Spleen (tissue), 11 donors: ENCODE results near the gene SRSF6. TPM values are rescaled to one million over a fixed set of nuclear protein-coding genes. Genes with fewer than 3 reads are reported as not detected.

Experiments
- DNase-seq: peaks from one replicate; pipeline ENCODE4 v3.0.0-alpha.2; 2020
- H3K27ac ChIP-seq, 8 donors: fragments of 200-600 bp; sonication (generic) in 7 of 8; 1 replicate in 4 of 8; 2 replicates in 4 of 8; pipeline versions ENCODE4 v1.5.0 to v1.8.0; 2016 to 2021; ENCODE audit warnings: inconsistent platforms in 4 of 8, mild to moderate bottlenecking in 4 of 8, moderate library complexity in 1 of 8
- H3K27me3 ChIP-seq, 7 donors: fragments of 200-600 bp; sonication (generic) in 6 of 7; replicated peaks in 1 of 7; 1 replicate in 4 of 7; 2 replicates in 3 of 7; pipeline versions ENCODE4 v1.5.0 to v1.8.0; 2016 to 2021; ENCODE audit warnings: inconsistent platforms in 3 of 7, mild to moderate bottlenecking in 1 of 7
- H3K36me3 ChIP-seq, 6 donors: fragments of 200-600 bp; sonication (generic) in 5 of 6; 1 replicate in 4 of 6; 2 replicates in 2 of 6; pipeline versions ENCODE4 v1.5.0 to v1.8.0; 2016 to 2021; ENCODE audit warnings: inconsistent platforms in 2 of 6
- H3K4me1 ChIP-seq, 6 donors: fragments of 200-600 bp; sonication (generic) in 5 of 6; 1 replicate in 3 of 6; 2 replicates in 3 of 6; pipeline versions ENCODE4 v1.5.0 to v1.8.0; 2016 to 2021; ENCODE audit warnings: inconsistent platforms in 3 of 6
- H3K4me3 ChIP-seq, 8 donors: fragments of 200-600 bp; sonication (generic) in 7 of 8; 1 replicate in 4 of 8; 2 replicates in 4 of 8; pipeline versions ENCODE4 v1.5.0 to v1.8.0; 2016 to 2021; ENCODE audit warnings: inconsistent platforms in 4 of 8, mild to moderate bottlenecking in 4 of 8, moderate library complexity in 2 of 8
- H3K9me3 ChIP-seq, 8 donors: fragments of 200-600 bp; sonication (generic) in 7 of 8; 1 replicate in 4 of 8; 2 replicates in 4 of 8; pipeline versions ENCODE4 v1.5.0 to v1.8.0; 2016 to 2021; ENCODE audit warnings: inconsistent platforms in 4 of 8
- POLR2A ChIP-seq, 3 donors: fragments of 450-650 bp; IDR thresholded peaks; one replicate each; pipeline ENCODE4 v1.5.1; 2017; ENCODE audit warnings: antibody characterized with exemption in 3 of 3, mild to moderate bottlenecking in 1 of 3
- POLR2AphosphoS5 ChIP-seq, 3 donors: sonication (generic); formaldehyde crosslinking; IDR thresholded peaks; one replicate each; pipeline ENCODE4 v1.5.1; 2017; ENCODE audit warnings: antibody characterized with exemption in 3 of 3
- WGBS, 5 donors: extraction: QIAGEN DNeasy Blood & Tissue Kit in 3 of 5; methylation state at CpG; one replicate each; pipeline versions ENCODE4 v1.1.5 to v1.1.7; 2013 to 2018; 5-methylcytosine and 5-hydroxymethylcytosine counted together
- intact Hi-C: fragments of 100-400 bp; cut with DNase I; formaldehyde crosslinking; loops from one replicate; pipeline ENCODE4 v1.15.0; 2023; ENCODE audit warnings: low total_unique reads
- polyA plus RNA-seq, 3 donors: library from polyadenylated mRNA; stranded (reverse); fragments of 200-250 nt; gene quantifications; one replicate each; pipeline ENCODE4 v1.2.1, GENCODE V29; 2013
- total RNA-seq, 7 donors: library from RNA; depleted of rRNA in 3 of 7; stranded (reverse); fragments of >200 nt in 3 of 7; fragmentation: NEBNext Ultra II Directional in 4 of 7; extraction: Animal tissue kit (Norgen Biotek cat#: 25700) in 4 of 7; gene quantifications; one replicate each; pipeline versions ENCODE4 v1.1.0 to v1.2.1, GENCODE V29; 2016 to 2021
- TF ChIP-seq, protein P1 (sequence below), 11 experiments: fragments of 200-600 bp in 7 of 11; fragments of 450-650 bp in 4 of 11; sonication (generic) in 4 of 11; IDR thresholded peaks in 8 of 11; conservative IDR thresholded peaks in 3 of 11; 1 replicate in 7 of 11; 2 replicates in 4 of 11; pipeline versions ENCODE4 v1.4.0 to v1.8.0; 2016 to 2021; ENCODE audit warnings: antibody characterized with exemption in 11 of 11, inconsistent platforms in 4 of 11, mild to moderate bottlenecking in 1 of 11
- donor health status: healthy with polysubstance abuse.
- donor health status: DM: no; HTN: no; CAD: no; lungs with moderate emphysema.
- donor health status: DM: no; HTN: no; CAD: no.
- donor health status: Bipolar disorder and iron deficiency.
- donor health status: healthy.
- donor health status: DM: no; HTN: no; CAD: no.
- donor health status: DM: yes; HTN: yes; CAD: no.

The SRSF6 gene
- total and polyA plus RNA-seq, 10 donors = 68.7 to 161 (median 98.6) TPM

DNA sequence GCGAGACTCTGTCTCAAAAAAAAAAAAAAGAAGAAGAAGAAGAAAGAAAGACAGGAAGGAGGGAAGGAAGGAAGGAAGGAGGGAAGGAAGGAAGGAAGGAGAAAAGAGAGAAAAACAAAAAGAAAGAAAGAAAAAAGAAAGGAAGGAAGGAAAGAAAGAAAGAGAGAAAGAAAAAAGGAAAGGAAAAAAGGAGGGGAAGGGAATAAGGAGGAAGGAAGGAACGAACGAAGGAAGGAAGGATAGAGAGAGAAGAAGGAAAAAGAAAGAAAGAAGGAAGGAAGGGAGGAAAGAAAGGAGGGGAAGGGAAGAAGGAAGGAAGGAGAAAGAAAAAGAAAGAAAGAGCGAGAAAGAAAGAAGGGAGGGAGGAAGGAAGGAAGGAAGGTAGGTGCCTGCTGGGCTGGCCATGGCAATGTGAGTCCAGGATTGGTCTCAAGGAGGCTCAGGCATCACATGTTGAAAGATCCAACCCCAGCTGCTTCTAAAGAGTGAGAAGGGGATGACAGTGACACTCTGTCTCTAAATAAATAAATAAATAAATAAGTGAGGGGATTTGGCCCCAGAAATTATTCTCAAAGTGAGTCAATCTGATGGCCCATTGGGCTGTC is 24.3 kb upstream of the SRSF6 start:
- H3K36me3 ChIP-seq = no peaks in the 10 kb centered on the region
- H3K4me3 ChIP-seq = no peak overlapping the region
- H3K4me1 ChIP-seq = no peaks in the 10 kb centered on the region
- TF ChIP-seq POLR2AphosphoS5 (IDR thresholded peaks at IDR 0.05) (no peak), POLR2A (IDR thresholded peaks at IDR 0.05) (no peak)
- TF ChIP-seq, protein P1, sequence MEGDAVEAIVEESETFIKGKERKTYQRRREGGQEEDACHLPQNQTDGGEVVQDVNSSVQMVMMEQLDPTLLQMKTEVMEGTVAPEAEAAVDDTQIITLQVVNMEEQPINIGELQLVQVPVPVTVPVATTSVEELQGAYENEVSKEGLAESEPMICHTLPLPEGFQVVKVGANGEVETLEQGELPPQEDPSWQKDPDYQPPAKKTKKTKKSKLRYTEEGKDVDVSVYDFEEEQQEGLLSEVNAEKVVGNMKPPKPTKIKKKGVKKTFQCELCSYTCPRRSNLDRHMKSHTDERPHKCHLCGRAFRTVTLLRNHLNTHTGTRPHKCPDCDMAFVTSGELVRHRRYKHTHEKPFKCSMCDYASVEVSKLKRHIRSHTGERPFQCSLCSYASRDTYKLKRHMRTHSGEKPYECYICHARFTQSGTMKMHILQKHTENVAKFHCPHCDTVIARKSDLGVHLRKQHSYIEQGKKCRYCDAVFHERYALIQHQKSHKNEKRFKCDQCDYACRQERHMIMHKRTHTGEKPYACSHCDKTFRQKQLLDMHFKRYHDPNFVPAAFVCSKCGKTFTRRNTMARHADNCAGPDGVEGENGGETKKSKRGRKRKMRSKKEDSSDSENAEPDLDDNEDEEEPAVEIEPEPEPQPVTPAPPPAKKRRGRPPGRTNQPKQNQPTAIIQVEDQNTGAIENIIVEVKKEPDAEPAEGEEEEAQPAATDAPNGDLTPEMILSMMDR (IDR thresholded peaks at IDR 0.05 in 8 of 11, conservative IDR thresholded peaks at IDR 0.05 in 3 of 11) = no peak
- no peak overlapping the region for H3K27ac ChIP-seq
- intact Hi-C loops = no loop called here
- H3K9me3 ChIP-seq = no peaks in the 10 kb centered on the region
- no peak for DNase-seq
- peaks cover 0 to 19% (median 0%) of the 10 kb centered on the region in 7 donors for H3K27me3 ChIP-seq
- 81 to 88% (median 86%) methylated on average over 4 of the region's 4 CpGs for WGBS, 5 donors

DNA sequence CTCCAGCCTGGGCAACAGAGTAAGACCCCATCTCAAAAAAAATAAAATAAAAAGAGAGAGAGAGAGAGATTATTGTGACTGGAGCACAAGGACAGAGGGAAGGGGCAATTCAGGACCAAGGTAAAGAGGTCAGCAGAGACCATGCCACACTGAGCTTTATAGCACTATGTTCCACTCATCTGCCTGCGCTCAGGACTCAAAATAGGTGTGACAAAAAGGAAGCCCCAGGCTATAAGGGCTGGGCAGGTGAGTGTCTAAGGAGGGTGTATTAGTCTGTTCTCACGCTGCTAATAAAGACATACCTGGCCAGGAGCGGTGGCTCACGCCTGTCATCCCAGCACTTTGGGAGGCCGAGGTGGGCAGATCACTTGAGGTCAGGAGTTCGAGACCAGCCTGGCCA is 23.1 kb upstream of the SRSF6 start:
- Histone ChIP-seq H3K27ac (no peak overlapping the region), H3K27me3 (peaks cover 0 to 19% (median 0%) of the 10 kb centered on the region in 7 donors), H3K4me3 (no peak overlapping the region), H3K4me1 (no peaks in the 10 kb centered on the region), H3K9me3 (peaks cover 0 to 3% (median 0%) of the 10 kb centered on the region in 8 donors), H3K36me3 (no peaks in the 10 kb centered on the region)
- intact Hi-C loops = no loop called here
- TF ChIP-seq, protein P1 (IDR thresholded peaks at IDR 0.05 in 8 of 11, conservative IDR thresholded peaks at IDR 0.05 in 3 of 11) = no peak
- no peak for TF ChIP-seq POLR2A (IDR thresholded peaks at IDR 0.05)
- TF ChIP-seq POLR2AphosphoS5 (IDR thresholded peaks at IDR 0.05) = no peak
- 91 to 97% (median 96%) methylated on average over 6 of the region's 6 CpGs for WGBS, 5 donors
- DNase-seq = peak; percentile 30

GRCh38 chr20:43438578-43439316 is 18.9 kb upstream of the SRSF6 start:
- intact Hi-C loops = no loop called here
- Histone ChIP-seq H3K27ac (no peak overlapping the region), H3K4me1 (no peaks in the 10 kb centered on the region), H3K9me3 (peaks cover 0 to 3% (median 0%) of the 10 kb centered on the region in 8 donors), H3K4me3 (no peak overlapping the region), H3K27me3 (peaks cover 0 to 25% (median 4%) of the 10 kb centered on the region in 7 donors), H3K36me3 (no peaks in the 10 kb centered on the region)
- TF ChIP-seq POLR2A (IDR thresholded peaks at IDR 0.05) = no peak
- no peak for DNase-seq
- WGBS, 5 donors = 69 to 82% (median 75%) methylated on average over 7 of the region's 7 CpGs

- Histone ChIP-seq H3K9me3 (peaks cover 0 to 3% (median 0%) of the 10 kb centered on the region in 8 donors), H3K4me3 (no peak overlapping the region), H3K4me1 (no peaks in the 10 kb centered on the region), H3K27me3 (peaks cover 0 to 34% (median 4%) of the 10 kb centered on the region in 7 donors), H3K27ac (no peak overlapping the region), H3K36me3 (no peaks in the 10 kb centered on the region)
- WGBS, 5 donors = 77 to 88% (median 87%) methylated on average over 7 of the region's 7 CpGs
- intact Hi-C loops = no loop called here
- TF ChIP-seq POLR2AphosphoS5 (IDR thresholded peaks at IDR 0.05) = no peak
- no peak for TF ChIP-seq POLR2A (IDR thresholded peaks at IDR 0.05)
- TF ChIP-seq, protein P1 (IDR thresholded peaks at IDR 0.05 in 8 of 11, conservative IDR thresholded peaks at IDR 0.05 in 3 of 11) = no peak
- DNase-seq = peak; percentile 21
Measured at GRCh38 chr20:43440531-43440930, 17.2 kb upstream of the SRSF6 start.
